Skeletal muscle satellite cell (primary cell): ENCODE measurements around the gene DPP6.

ENCODE experiments used
- H3K27me3 ChIP-seq: 2 replicates; pipeline ENCODE4 v1.7.0; 2013; ENCODE audit warnings: low read length; ENCODE audit not compliant: control insufficient read depth, insufficient read depth
- H3K36me3 ChIP-seq: 2 replicates; pipeline ENCODE4 v1.7.0; 2013; ENCODE audit warnings: mild to moderate bottlenecking, control low read depth, low read length; ENCODE audit not compliant: insufficient read depth
- H3K4me1 ChIP-seq: 2 replicates; pipeline ENCODE4 v1.7.0; 2013; ENCODE audit warnings: low read length; ENCODE audit not compliant: control insufficient read depth, insufficient read depth
- H3K4me2 ChIP-seq: 2 replicates; pipeline ENCODE4 v1.7.0; 2013; ENCODE audit warnings: mild to moderate bottlenecking, low read length
- H3K4me3 ChIP-seq: 2 replicates; pipeline ENCODE4 v1.7.0; 2013; ENCODE audit warnings: low read length
- H3K9ac ChIP-seq: 2 replicates; pipeline ENCODE4 v1.7.0; 2013; ENCODE audit warnings: mild to moderate bottlenecking, low read depth, low read length, moderate library complexity
- H3K9me3 ChIP-seq: replicated peaks from 2 replicates; pipeline ENCODE4 v1.7.0; 2013; ENCODE audit warnings: mild to moderate bottlenecking, control low read depth, low read length

Gene DPP6

DNA sequence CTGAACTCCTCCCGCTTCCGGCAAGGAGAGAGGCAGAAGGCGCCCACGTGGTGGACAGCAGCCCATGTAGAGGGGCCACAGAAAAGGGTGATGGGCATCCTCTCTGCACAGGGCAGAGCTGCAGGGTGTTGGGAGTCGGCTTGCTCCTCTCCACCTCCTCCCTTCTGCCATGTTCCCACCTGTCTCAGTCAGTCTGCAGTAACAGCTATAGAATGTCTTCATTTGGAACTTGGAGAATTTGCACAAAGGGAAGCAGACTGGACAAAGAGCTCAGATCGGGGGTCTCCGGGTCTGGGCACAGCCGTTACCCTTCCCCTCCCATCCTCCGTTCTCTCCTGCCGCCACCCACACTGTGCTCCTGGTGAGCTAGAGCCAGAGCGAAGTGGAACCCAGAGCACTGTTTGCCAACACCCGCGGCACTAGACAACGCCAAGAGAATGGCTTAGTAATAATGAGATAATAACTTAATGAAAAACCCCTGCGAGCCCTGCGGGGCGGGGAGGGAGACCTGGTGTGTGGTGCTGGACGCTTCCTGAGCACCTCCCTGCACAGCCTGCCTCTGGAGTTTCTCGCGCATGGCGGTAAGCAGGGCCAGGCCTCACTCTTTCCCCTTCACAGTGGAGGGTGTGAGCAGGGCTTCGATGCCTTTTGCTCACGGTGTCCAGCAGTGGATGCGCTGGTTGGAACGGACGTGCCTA, 696.0 kb downstream of the DPP6 start:
- H3K9ac ChIP-seq: no peak overlapping the region
- no peaks in the 10 kb centered on the region for H3K4me1 ChIP-seq
- H3K4me2 ChIP-seq: no peak overlapping the region
- H3K36me3 ChIP-seq: no peaks in the 10 kb centered on the region
- no peak overlapping the region for H3K4me3 ChIP-seq
- peaks cover 11% of the 10 kb centered on the region for H3K9me3 ChIP-seq
- no peaks in the 10 kb centered on the region for H3K27me3 ChIP-seq

DNA sequence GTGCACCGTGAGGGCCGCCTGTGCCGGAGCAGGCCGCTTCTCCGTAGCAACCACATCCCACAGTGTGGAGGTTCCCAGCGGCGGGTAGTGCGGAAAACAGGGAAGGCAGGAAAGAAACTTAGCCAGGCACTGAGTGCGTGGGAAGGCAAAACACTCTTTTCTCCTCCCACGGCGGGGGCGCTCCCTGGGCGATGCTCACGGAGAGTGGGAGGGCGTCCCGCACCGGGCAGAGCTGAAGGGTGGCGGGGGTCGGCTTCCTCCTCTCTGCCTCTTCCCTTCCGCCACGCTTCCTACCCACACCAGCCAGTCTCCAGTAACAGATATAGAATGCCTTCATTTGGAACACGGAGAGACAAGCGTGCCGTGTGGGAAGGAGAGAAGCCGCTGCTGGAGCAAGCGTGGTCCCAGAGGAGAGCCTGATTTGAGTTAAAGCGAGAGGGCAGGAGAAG, 698.2 kb downstream of the DPP6 start:
- Histone ChIP-seq H3K4me3 (no peak overlapping the region), H3K9ac (no peak overlapping the region), H3K36me3 (no peaks in the 10 kb centered on the region), H3K4me2 (no peak overlapping the region), H3K9me3 (peaks cover 10% of the 10 kb centered on the region), H3K27me3 (no peaks in the 10 kb centered on the region), H3K4me1 (no peaks in the 10 kb centered on the region)

- no peak overlapping the region for H3K4me2 ChIP-seq
- no peaks in the 10 kb centered on the region for H3K27me3 ChIP-seq
- no peak overlapping the region for H3K9ac ChIP-seq
- H3K36me3 ChIP-seq: no peaks in the 10 kb centered on the region
- H3K4me1 ChIP-seq: no peaks in the 10 kb centered on the region
- no peak overlapping the region for H3K4me3 ChIP-seq
- H3K9me3 ChIP-seq: peaks cover 18% of the 10 kb centered on the region
These were observed 701.0 kb downstream of the DPP6 start for GRCh38 chr7:154753226-154753625.

- Histone ChIP-seq H3K9ac (no peak overlapping the region), H3K4me2 (no peak overlapping the region), H3K27me3 (no peaks in the 10 kb centered on the region), H3K9me3 (peaks cover 14% of the 10 kb centered on the region), H3K36me3 (no peaks in the 10 kb centered on the region), H3K4me1 (no peaks in the 10 kb centered on the region), H3K4me3 (no peak overlapping the region)
These were observed 705.6 kb downstream of the DPP6 start for GRCh38 chr7:154757756-154758155.

GRCh38 chr7:154759989-154760388, 707.8 kb downstream of the DPP6 start:
- Histone ChIP-seq H3K9me3 (peaks cover 16% of the 10 kb centered on the region), H3K9ac (no peak overlapping the region), H3K36me3 (no peaks in the 10 kb centered on the region), H3K27me3 (no peaks in the 10 kb centered on the region), H3K4me3 (no peak overlapping the region), H3K4me1 (no peaks in the 10 kb centered on the region), H3K4me2 (no peak overlapping the region)

DNA sequence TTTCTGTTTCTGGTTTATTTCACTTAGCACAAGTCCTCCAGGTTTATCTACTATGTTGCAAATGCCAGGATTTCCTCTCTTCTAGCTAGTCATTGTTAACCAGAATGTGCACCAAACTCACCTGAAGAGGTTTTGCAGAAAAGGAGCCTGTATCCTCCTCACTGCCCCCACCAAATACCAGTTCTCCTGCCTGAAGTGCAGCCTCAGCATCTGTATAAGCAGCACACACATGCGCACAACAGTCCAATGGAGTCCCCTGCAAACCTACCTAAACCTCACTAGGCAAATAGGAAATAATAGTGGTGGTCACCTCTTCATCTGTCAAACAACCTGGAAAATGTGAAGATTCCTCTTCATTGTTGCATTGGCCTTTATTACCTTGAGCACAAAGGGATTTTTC, 712.9 kb downstream of the DPP6 start:
- Histone ChIP-seq H3K36me3 (no peaks in the 10 kb centered on the region), H3K9me3 (peaks cover 5% of the 10 kb centered on the region), H3K4me1 (no peaks in the 10 kb centered on the region), H3K9ac (no peak overlapping the region), H3K27me3 (no peaks in the 10 kb centered on the region), H3K4me2 (no peak overlapping the region), H3K4me3 (no peak overlapping the region)

GRCh38 chr7:154767142-154767541, 714.9 kb downstream of the DPP6 start:
- H3K4me3 ChIP-seq: no peak overlapping the region
- H3K9ac ChIP-seq: no peak overlapping the region
- no peaks in the 10 kb centered on the region for H3K36me3 ChIP-seq
- H3K4me2 ChIP-seq: no peak overlapping the region
- no peaks in the 10 kb centered on the region for H3K27me3 ChIP-seq
- no peaks in the 10 kb centered on the region for H3K4me1 ChIP-seq
- H3K9me3 ChIP-seq: peaks cover 10% of the 10 kb centered on the region

GRCh38 chr7:154767821-154768415, 715.7 kb downstream of the DPP6 start:
- no peak overlapping the region for H3K4me3 ChIP-seq
- no peaks in the 10 kb centered on the region for H3K36me3 ChIP-seq

GRCh38 chr7:154769001-154769400, 716.8 kb downstream of the DPP6 start:
- Histone ChIP-seq H3K4me3 (no peak overlapping the region), H3K9me3 (peaks cover 8% of the 10 kb centered on the region), H3K9ac (no peak overlapping the region), H3K4me2 (no peak overlapping the region), H3K4me1 (no peaks in the 10 kb centered on the region), H3K27me3 (no peaks in the 10 kb centered on the region), H3K36me3 (no peaks in the 10 kb centered on the region)

More at GRCh38 chr7:154767821-154768415, 715.7 kb downstream of the DPP6 start:
- Histone ChIP-seq H3K4me1 (no peaks in the 10 kb centered on the region), H3K4me2 (no peak overlapping the region), H3K27me3 (no peaks in the 10 kb centered on the region), H3K9ac (no peak overlapping the region), H3K9me3 (peaks cover 10% of the 10 kb centered on the region)

- Histone ChIP-seq H3K27me3 (no peaks in the 10 kb centered on the region), H3K4me2 (no peak overlapping the region), H3K4me1 (no peaks in the 10 kb centered on the region), H3K9ac (no peak overlapping the region), H3K9me3 (peaks cover 8% of the 10 kb centered on the region), H3K36me3 (no peaks in the 10 kb centered on the region), H3K4me3 (no peak overlapping the region)
These were observed 717.3 kb downstream of the DPP6 start for GRCh38 chr7:154769527-154769926.

- Histone ChIP-seq H3K4me3 (no peak overlapping the region), H3K4me2 (no peak overlapping the region), H3K9ac (no peak overlapping the region), H3K9me3 (peaks cover 16% of the 10 kb centered on the region), H3K36me3 (no peaks in the 10 kb centered on the region), H3K4me1 (no peaks in the 10 kb centered on the region), H3K27me3 (no peaks in the 10 kb centered on the region)
These were observed 718.2 kb downstream of the DPP6 start for GRCh38 chr7:154770361-154770760.

GRCh38 chr7:154770962-154771361, 718.8 kb downstream of the DPP6 start:
- Histone ChIP-seq H3K4me3 (no peak overlapping the region), H3K36me3 (no peaks in the 10 kb centered on the region), H3K9me3 (peaks cover 16% of the 10 kb centered on the region), H3K9ac (no peak overlapping the region), H3K27me3 (no peaks in the 10 kb centered on the region), H3K4me1 (no peaks in the 10 kb centered on the region), H3K4me2 (no peak overlapping the region)
